WTC11 (cell line): ENCODE data around the gene ALPI. TPM values are rescaled to one million over a fixed set of nuclear protein-coding genes. Genes with fewer than 3 reads are reported as not detected.

Source experiments
- ATAC-seq: fragments of 200-7000 bp; cut with Tn5 transposase; 2 replicates; pipeline ENCODE4 v1.10.0; 2021; ENCODE audit warnings: mild to moderate bottlenecking, moderate library complexity
- CTCF ChIA-PET: fragments of 300-600 bp; sonication (Branson Sonifier 250); formaldehyde crosslinking; loops from one replicate; lab custom pipeline; 2021; ENCODE audit warnings: antibody characterized with exemption; lab: Charles Lee
- POLR2A ChIA-PET: fragments of 350-600 bp; sonication (Branson Sonifier 250); formaldehyde crosslinking; loops from one replicate; lab custom pipeline; 2021; ENCODE audit warnings: antibody characterized with exemption; lab: Charles Lee
- DNase-seq: peaks from one replicate; pipeline ENCODE4 v3.0.0; 2021; ENCODE audit warnings: low spot score
- H3K27ac Mint-ChIP-seq: 2 replicates; pipeline ENCODE4 v1.8.0; 2021; ENCODE audit warnings: mixed read lengths
- H3K27me3 Mint-ChIP-seq: 2 replicates; pipeline ENCODE4 v1.8.0; 2021; ENCODE audit warnings: low read depth, mild to moderate bottlenecking, moderate library complexity, mixed read lengths
- H3K36me3 Mint-ChIP-seq: 2 replicates; pipeline ENCODE4 v1.8.0; 2021; ENCODE audit warnings: mixed read lengths
- H3K4me1 Mint-ChIP-seq: 2 replicates; pipeline ENCODE4 v1.8.0; 2022; ENCODE audit warnings: mixed read lengths
- H3K4me3 Mint-ChIP-seq: 2 replicates; pipeline ENCODE4 v1.8.0; 2021; ENCODE audit warnings: mild to moderate bottlenecking, moderate library complexity, mixed read lengths
- H3K9me3 Mint-ChIP-seq: 2 replicates; pipeline ENCODE4 v1.8.0; 2021; ENCODE audit warnings: mixed read lengths
- E2F4 ChIP-seq: sonication (generic); formaldehyde crosslinking; IDR thresholded peaks from 2 replicates; pipeline ENCODE4 v1.8.1; 2022; ENCODE audit warnings: low read depth, mild to moderate bottlenecking, moderate library complexity, missing genetic modification reagents, borderline replicate concordance
- GRHL2 ChIP-seq: fragments of 250-450 bp; sonication (Bioruptor Pico); IDR thresholded peaks from 2 replicates; pipeline ENCODE4 v1.8.0; 2022; ENCODE audit warnings: mild to moderate bottlenecking, moderate library complexity; ENCODE audit not compliant: insufficient replicate concordance, severe bottlenecking
- KAT7 ChIP-seq: sonication (generic); formaldehyde crosslinking; IDR thresholded peaks from 2 replicates; pipeline ENCODE4 v1.8.1; 2023; ENCODE audit warnings: missing genetic modification reagents, mild to moderate bottlenecking, borderline replicate concordance
- MXD4 ChIP-seq: fragments of 250-450 bp; sonication (Bioruptor Pico); IDR thresholded peaks from 2 replicates; pipeline ENCODE4 v1.8.0; 2021; ENCODE audit warnings: mild to moderate bottlenecking, moderate library complexity, borderline replicate concordance
- SOX15 ChIP-seq: fragments of 250-450 bp; sonication (Bioruptor Pico); IDR thresholded peaks from 2 replicates; pipeline ENCODE4 v1.9.0; 2021; ENCODE audit warnings: mild to moderate bottlenecking
- ZBTB43 ChIP-seq: sonication (generic); formaldehyde crosslinking; IDR thresholded peaks from 2 replicates; pipeline ENCODE4 v1.8.1; 2023; ENCODE audit warnings: mild to moderate bottlenecking, missing genetic modification reagents
- ZNF219 ChIP-seq: sonication (generic); formaldehyde crosslinking; IDR thresholded peaks from 2 replicates; pipeline ENCODE4 v1.8.0; 2023; ENCODE audit warnings: missing genetic modification reagents, mild to moderate bottlenecking, borderline replicate concordance
- ZNF232 ChIP-seq: sonication (generic); formaldehyde crosslinking; IDR thresholded peaks from 2 replicates; pipeline ENCODE4 v1.8.0; 2022; ENCODE audit warnings: mild to moderate bottlenecking, missing genetic modification reagents
- ZNF263 ChIP-seq: sonication (generic); formaldehyde crosslinking; IDR thresholded peaks from 2 replicates; pipeline ENCODE4 v1.8.1; 2022; ENCODE audit warnings: low read depth, mild to moderate bottlenecking, moderate library complexity, missing genetic modification reagents
- ZSCAN18 ChIP-seq: fragments of 250-450 bp; sonication (Bioruptor Pico); IDR thresholded peaks from 2 replicates; pipeline ENCODE4 v2.1.2; 2022; ENCODE audit warnings: mild to moderate bottlenecking, moderate library complexity
- total RNA-seq: library from RNA; stranded (reverse); gene quantifications from 3 replicates; pipeline ENCODE4 v1.2.3, GENCODE V29; 2021
- TF ChIP-seq, protein P1 (sequence below): sonication (generic); formaldehyde crosslinking; IDR thresholded peaks from 2 replicates; pipeline ENCODE4 v1.8.1; 2023; ENCODE audit warnings: mild to moderate bottlenecking, missing genetic modification reagents, moderate library complexity
- TF ChIP-seq, protein P2 (sequence below): sonication (generic); formaldehyde crosslinking; conservative IDR thresholded peaks from 2 replicates; pipeline ENCODE4 v1.8.1; 2022; ENCODE audit warnings: mild to moderate bottlenecking, missing genetic modification reagents
- TF ChIP-seq, protein P3 (sequence below): fragments of 200-600 bp; IDR thresholded peaks from 2 replicates; pipeline ENCODE4 v1.8.0; 2022; ENCODE audit warnings: antibody characterized with exemption
- TF ChIP-seq, protein P4 (sequence below): sonication (generic); formaldehyde crosslinking; IDR thresholded peaks from 2 replicates; pipeline ENCODE4 v1.8.1; 2023; ENCODE audit warnings: mild to moderate bottlenecking, missing genetic modification reagents
- TF ChIP-seq, protein P5 (sequence below): sonication (generic); formaldehyde crosslinking; IDR thresholded peaks from 2 replicates; pipeline ENCODE4 v1.8.0; 2023; ENCODE audit warnings: missing genetic modification reagents

Gene ALPI
- total RNA-seq, 1 experiment from 2014 or later, result not detected

- CTCF ChIA-PET, result interaction anchor here (0.8 to 1.6 kb wide), 3 partner anchors 21 to 38 kb away, joined by 3 to 10 read pairs (median 4); no protein-coding TSS in a partner anchor
- peak overlapping the region; percentile 59 for H3K4me3 Mint-ChIP-seq
- TF ChIP-seq, protein P1, sequence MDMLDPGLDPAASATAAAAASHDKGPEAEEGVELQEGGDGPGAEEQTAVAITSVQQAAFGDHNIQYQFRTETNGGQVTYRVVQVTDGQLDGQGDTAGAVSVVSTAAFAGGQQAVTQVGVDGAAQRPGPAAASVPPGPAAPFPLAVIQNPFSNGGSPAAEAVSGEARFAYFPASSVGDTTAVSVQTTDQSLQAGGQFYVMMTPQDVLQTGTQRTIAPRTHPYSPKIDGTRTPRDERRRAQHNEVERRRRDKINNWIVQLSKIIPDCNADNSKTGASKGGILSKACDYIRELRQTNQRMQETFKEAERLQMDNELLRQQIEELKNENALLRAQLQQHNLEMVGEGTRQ, result no peak
- TF ChIP-seq, protein P2, sequence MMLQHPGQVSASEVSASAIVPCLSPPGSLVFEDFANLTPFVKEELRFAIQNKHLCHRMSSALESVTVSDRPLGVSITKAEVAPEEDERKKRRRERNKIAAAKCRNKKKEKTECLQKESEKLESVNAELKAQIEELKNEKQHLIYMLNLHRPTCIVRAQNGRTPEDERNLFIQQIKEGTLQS (CRISPR knock-in tag), result no peak
- TF ChIP-seq SOX15, result no peak
- TF ChIP-seq GRHL2 (CRISPR knock-in tag), result no peak
- TF ChIP-seq, protein P3, sequence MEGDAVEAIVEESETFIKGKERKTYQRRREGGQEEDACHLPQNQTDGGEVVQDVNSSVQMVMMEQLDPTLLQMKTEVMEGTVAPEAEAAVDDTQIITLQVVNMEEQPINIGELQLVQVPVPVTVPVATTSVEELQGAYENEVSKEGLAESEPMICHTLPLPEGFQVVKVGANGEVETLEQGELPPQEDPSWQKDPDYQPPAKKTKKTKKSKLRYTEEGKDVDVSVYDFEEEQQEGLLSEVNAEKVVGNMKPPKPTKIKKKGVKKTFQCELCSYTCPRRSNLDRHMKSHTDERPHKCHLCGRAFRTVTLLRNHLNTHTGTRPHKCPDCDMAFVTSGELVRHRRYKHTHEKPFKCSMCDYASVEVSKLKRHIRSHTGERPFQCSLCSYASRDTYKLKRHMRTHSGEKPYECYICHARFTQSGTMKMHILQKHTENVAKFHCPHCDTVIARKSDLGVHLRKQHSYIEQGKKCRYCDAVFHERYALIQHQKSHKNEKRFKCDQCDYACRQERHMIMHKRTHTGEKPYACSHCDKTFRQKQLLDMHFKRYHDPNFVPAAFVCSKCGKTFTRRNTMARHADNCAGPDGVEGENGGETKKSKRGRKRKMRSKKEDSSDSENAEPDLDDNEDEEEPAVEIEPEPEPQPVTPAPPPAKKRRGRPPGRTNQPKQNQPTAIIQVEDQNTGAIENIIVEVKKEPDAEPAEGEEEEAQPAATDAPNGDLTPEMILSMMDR, result no peak
- TF ChIP-seq ZSCAN18, result no peak
- no peak for TF ChIP-seq MXD4 (CRISPR knock-in tag)
- TF ChIP-seq E2F4 (CRISPR knock-in tag), result no peak
- TF ChIP-seq, all 79 proteins: peak for 0
- Mint-ChIP-seq H3K27me3 (peaks cover 66% of the 10 kb centered on the region), H3K4me1 (peaks cover 20% of the 10 kb centered on the region), H3K9me3 (no peaks in the 10 kb centered on the region), H3K36me3 (no peaks in the 10 kb centered on the region), H3K27ac (no peak overlapping the region)
- DNase-seq (no peak), ATAC-seq (peak; percentile 2)
- POLR2A ChIA-PET, result interaction anchor here (1.4 kb wide), 1 partner anchor 12 kb away, joined by 3 read pairs; no protein-coding TSS in a partner anchor
Measured at GRCh38 chr2:232485348-232485756, 29.4 kb downstream of the ALPI start.

DNA sequence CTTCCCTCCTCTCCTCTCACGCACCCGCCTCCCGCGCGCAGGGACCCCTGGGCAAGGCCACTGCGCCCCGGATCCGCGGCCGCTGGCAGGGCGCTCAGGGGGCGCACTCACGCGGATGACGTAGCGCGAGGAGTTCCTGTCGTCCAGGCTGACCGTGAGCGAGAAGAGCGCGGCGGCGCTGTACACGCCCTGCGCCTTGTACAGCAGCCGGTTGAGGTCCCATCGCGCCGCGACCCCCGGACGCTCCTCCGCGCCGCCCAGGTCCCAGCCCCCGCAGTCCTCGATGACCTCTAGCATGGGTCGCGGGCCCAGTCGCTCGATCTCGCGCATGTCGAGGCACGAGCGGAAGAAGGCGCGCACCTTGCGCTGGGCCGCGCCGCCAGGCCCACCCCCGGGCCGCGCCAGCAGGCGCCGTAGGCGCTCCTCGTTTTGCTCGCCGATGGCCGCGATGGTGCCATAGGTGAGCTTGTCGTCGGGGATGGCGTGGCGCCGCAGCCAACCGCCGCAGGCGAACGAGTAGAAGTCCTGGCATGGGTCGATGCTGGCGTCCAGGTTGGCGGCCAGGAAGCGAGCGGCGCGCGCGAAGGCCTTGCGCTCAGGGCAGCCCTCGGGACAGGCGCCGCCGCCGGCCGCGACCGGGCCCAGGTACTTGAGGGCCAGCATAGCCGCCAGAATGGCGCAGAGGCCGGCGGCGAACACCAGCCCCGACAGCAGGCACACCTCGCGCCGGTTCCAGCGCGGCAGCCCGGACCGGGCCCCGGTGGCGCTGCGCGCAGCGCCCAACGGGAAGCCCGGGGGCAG, 30.0 kb downstream of the ALPI start:
- ChIA-PET POLR2A (interaction anchor here (1.4 kb wide), 1 partner anchor 13 kb away, joined by 3 read pairs; no protein-coding TSS in a partner anchor), CTCF (interaction anchor here (1.6 to 1.8 kb wide), 2 partner anchors 36 to 38 kb away, joined by 5 to 10 read pairs; no protein-coding TSS in a partner anchor)
- peaks cover 66% of the 10 kb centered on the region for H3K27me3 Mint-ChIP-seq
- H3K4me1 Mint-ChIP-seq, result peaks cover 20% of the 10 kb centered on the region
- no peaks in the 10 kb centered on the region for H3K9me3 Mint-ChIP-seq
- peak; percentile 10 for ATAC-seq
- peak overlapping the region; percentile 59 for H3K4me3 Mint-ChIP-seq
- H3K27ac Mint-ChIP-seq, result no peak overlapping the region
- peak; percentile 46 for DNase-seq
- H3K36me3 Mint-ChIP-seq, result no peaks in the 10 kb centered on the region
- TF ChIP-seq, protein P4, sequence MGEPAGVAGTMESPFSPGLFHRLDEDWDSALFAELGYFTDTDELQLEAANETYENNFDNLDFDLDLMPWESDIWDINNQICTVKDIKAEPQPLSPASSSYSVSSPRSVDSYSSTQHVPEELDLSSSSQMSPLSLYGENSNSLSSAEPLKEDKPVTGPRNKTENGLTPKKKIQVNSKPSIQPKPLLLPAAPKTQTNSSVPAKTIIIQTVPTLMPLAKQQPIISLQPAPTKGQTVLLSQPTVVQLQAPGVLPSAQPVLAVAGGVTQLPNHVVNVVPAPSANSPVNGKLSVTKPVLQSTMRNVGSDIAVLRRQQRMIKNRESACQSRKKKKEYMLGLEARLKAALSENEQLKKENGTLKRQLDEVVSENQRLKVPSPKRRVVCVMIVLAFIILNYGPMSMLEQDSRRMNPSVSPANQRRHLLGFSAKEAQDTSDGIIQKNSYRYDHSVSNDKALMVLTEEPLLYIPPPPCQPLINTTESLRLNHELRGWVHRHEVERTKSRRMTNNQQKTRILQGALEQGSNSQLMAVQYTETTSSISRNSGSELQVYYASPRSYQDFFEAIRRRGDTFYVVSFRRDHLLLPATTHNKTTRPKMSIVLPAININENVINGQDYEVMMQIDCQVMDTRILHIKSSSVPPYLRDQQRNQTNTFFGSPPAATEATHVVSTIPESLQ (CRISPR knock-in tag), result no peak
- TF ChIP-seq KAT7 (CRISPR knock-in tag) (no peak), ZNF219 (CRISPR knock-in tag) (no peak), ZBTB43 (CRISPR knock-in tag) (no peak; the same call in none of the 2 replicates), ZNF263 (CRISPR knock-in tag) (no peak), E2F4 (CRISPR knock-in tag) (no peak), ZNF232 (CRISPR knock-in tag) (0 out of 2 replicates have a peak, but pooled peaks have one; percentile 54), MXD4 (CRISPR knock-in tag) (no peak), GRHL2 (CRISPR knock-in tag) (no peak)
- TF ChIP-seq, protein P5, sequence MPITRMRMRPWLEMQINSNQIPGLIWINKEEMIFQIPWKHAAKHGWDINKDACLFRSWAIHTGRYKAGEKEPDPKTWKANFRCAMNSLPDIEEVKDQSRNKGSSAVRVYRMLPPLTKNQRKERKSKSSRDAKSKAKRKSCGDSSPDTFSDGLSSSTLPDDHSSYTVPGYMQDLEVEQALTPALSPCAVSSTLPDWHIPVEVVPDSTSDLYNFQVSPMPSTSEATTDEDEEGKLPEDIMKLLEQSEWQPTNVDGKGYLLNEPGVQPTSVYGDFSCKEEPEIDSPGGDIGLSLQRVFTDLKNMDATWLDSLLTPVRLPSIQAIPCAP (CRISPR knock-in tag), result no peak
